GM19023 (cell line): ENCODE results near the gene ENDOD1.
"Not testable (repeated sequence)": the region's sequence is repeated elsewhere in the genome, so short reads cannot be mapped to it uniquely, and the experiment has no call there.

Source experiments
- ATAC-seq: cut with Tn5 transposase; IDR thresholded peaks from one replicate; pipeline ENCODE4 v1.9.1; 2021; ENCODE audit warnings: mild to moderate bottlenecking, moderate library complexity; ENCODE audit not compliant: unreplicated experiment

ENDOD1 gene

GRCh38 chr11:95102733-95103132 is 13.1 kb downstream of the ENDOD1 start:
- no peak for ATAC-seq

GRCh38 chr11:95103701-95104100 is 14.1 kb downstream of the ENDOD1 start:
- ATAC-seq, result no peak

- no peak for ATAC-seq
These were observed 14.6 kb downstream of the ENDOD1 start for GRCh38 chr11:95104121-95104830.

- ATAC-seq, result no peak
These were observed 15.2 kb downstream of the ENDOD1 start for GRCh38 chr11:95104856-95105255.

- no peak for ATAC-seq
These were observed 18.5 kb downstream of the ENDOD1 start for GRCh38 chr11:95108159-95108611.

GRCh38 chr11:95108671-95109551 is 19.3 kb downstream of the ENDOD1 start:
- ATAC-seq, result no peak

GRCh38 chr11:95111471-95111870 is 21.8 kb downstream of the ENDOD1 start:
- not testable (repeated sequence) for ATAC-seq

- ATAC-seq, result no peak
These were observed 22.4 kb downstream of the ENDOD1 start for GRCh38 chr11:95111923-95112540.

GRCh38 chr11:95115597-95115996 is 26.0 kb downstream of the ENDOD1 start:
- ATAC-seq, result no peak

GRCh38 chr11:95119361-95120060 is 29.9 kb downstream of the ENDOD1 start:
- no peak for ATAC-seq

GRCh38 chr11:95121698-95122097 is 32.1 kb downstream of the ENDOD1 start:
- ATAC-seq, result no peak

GRCh38 chr11:95123556-95123955 is 33.9 kb downstream of the ENDOD1 start:
- ATAC-seq, result no peak

GRCh38 chr11:95128602-95129001 is 39.0 kb downstream of the ENDOD1 start:
- ATAC-seq, result no peak

GRCh38 chr11:95132956-95133355 is 43.3 kb downstream of the ENDOD1 start:
- no peak for ATAC-seq

- no peak for ATAC-seq
These were observed 44.8 kb downstream of the ENDOD1 start for GRCh38 chr11:95134491-95134890.

GRCh38 chr11:95135155-95135554 is 45.5 kb downstream of the ENDOD1 start:
- ATAC-seq, result no peak

GRCh38 chr11:95135880-95136279 is 46.2 kb downstream of the ENDOD1 start:
- ATAC-seq, result no peak

GRCh38 chr11:95136747-95137146 is 47.1 kb downstream of the ENDOD1 start:
- not testable (repeated sequence) for ATAC-seq

GRCh38 chr11:95137299-95137698 is 47.7 kb downstream of the ENDOD1 start:
- no peak for ATAC-seq

GRCh38 chr11:95138448-95138847 is 48.8 kb downstream of the ENDOD1 start:
- ATAC-seq, result no peak
